GM18870 (cell line): ENCODE measurements around the gene SCART1.
A peak's percentile ranks its signal among the peaks of the same experiment; 100 is the strongest.
"Not testable (repeated sequence)": the region's sequence is repeated elsewhere in the genome, so short reads cannot be mapped to it uniquely, and the experiment has no call there.

Source experiments
- ATAC-seq: cut with Tn5 transposase; IDR thresholded peaks from one replicate; pipeline ENCODE4 v1.9.1; 2021; ENCODE audit warnings: moderate library complexity; ENCODE audit not compliant: unreplicated experiment

SCART1 gene

DNA sequence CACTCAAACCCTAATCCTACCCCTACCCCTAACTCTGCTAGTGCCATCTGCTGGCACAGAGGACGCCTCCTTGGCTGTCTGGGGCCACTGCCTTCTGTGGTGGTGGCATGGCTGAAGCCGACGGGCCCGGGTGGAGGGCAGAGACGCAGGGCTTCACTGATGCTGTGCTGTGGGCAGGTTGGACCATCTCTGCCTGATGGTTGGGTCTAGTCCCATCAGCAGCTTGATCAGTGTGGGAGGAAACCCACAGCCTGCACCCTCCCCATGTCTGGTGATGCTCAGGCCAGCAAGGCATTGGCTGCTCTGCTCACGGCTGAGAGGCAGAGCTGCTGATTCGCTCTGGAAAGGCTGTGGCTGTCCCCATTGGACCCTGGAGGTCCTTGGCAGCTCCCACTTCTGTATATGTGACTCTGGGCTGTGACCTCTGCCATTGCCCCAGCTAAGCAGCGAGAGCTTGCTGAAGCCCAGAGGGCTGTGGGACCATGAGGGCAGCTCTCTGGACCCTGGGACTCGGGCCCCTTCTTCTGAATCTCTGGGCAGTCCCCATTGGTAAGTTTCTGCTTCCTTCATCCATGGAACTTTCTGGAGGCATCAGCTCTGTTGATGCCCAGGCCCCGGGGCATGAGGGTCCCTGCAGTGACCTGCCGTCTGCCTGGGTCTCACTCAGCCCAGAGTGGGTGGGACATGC, at the start of gene SCART1:
SCART1 (plus strand) TSS at position 430 of the 688 bp plus-strand sequence; CDS start at position 483, 53 bp downstream.
- no peak for ATAC-seq

DNA sequence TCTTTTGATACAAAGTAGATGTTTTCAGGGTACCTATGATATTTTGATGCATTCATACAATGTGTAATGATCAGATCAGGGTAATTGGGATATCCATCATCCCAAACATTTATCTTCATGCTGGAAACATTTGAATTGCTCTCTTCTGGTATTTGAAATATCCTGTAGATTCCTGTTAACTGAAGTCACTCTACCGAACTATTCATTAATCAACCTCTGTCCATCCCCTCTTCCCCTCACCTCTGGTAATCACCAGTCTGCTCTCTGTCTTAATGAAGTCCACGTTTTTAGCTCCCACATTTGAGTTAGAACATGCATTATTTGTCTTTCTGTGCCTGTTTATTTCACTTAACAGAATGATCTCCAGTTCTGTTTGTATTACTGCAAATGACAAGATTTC, 48.5 kb upstream of the SCART1 start:
- ATAC-seq: no peak

DNA sequence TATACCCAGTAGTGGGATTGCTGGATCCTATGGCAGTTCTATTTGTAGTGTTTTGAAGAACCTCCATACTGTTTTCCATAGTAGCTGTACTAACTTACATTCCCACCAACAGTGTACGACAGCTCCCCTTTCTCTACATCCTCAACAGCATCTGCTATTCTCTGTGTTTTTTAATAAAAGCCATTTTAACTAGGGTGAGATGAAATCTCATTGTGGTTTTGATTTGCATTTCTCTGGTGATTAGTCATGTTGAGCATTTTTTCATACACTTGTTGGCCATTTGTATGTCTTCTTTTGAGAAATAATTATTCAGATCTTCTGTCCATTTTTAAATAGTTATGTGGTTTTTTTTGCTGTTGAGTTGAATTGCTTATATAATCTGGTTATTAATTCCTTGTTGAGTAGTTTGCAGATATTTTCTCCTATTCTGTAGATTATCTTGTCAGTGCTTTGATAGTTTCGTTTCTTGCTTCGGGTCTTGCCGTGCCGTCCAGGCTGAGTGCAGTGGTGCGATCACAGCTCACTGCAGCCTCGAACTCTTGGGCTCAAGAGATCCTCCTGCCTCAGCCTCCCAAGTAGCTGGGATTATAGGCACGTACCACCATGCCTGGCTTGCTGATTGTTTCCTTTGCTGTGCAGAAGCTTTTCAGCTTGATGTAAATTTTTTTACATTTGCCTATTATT, 47.8 kb upstream of the SCART1 start:
- ATAC-seq: peak; percentile 59

DNA sequence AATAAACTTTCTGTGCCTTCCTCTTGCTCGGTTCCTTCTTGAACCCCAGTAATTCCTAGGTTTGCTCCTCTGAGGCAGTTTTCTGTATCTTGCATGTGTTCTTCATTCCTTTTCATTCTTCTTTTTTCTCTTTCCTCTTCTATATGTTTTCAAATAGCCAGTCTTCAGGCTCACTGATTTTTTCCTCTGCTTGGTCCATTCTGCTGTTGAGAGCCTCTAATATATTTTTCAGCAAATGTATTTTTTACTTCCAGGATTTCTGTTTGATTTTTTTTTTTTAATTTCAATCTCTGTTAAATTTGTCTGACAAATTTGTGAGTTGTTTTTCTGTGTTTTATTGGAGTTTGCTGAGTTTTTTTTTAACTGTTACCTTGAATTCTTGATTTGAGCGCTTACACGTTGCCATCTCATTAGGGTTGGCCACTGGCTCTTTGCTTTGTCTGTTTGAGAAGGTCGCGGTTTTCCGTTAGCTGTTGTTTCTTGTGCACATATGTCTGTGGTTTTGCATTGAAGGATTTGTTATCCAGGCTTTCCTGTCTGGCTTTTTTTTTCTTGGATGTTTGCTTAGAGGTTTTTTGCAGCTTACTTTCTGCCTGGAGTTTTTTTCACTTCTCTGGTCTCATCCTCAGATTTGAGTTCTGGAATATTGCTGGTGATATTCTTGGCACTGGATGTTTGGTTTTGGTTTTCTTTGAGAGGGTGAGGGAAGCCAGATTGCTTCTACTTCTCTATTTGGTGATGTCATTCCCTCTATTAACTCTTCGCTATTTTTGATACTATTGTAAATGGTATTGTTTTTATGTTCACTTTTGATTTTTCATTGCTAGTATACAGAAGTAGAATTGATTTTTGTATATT, 42.0 kb upstream of the SCART1 start:
- no peak for ATAC-seq

DNA sequence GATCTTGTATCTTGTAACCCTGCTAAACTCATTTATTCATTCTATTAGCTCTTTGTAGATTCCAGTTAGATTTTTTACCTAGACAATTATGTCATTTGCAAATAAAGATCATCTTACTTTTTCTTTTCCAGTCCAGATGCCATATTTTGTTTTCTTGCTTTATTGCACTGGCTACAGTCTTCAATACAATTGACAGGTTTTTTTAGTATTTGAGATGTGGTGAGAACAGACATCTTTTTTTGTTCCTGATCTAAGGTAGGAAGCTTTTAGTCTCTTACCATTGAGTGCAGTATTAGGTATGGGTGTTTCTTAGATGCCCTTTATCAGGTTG, 41.4 kb upstream of the SCART1 start:
- no peak for ATAC-seq

DNA sequence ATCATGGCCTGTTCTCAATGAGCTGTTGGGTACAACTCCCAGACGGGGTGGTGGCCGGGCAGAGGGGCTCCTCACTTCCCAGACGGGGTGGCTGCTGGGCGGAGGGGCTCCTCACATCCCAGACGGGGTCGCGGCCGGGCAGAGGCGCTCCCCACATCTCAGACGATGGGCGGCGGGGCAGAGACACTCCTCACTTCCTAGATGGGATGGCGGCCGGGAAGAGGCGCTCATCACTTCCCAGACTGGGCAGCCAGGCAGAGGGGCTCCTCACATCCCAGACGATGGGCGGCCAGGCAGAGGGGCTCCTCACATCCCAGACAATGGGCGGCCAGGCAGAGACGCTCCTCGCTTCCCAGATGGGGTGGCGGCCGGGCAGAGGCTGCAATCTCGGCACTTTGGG, 39.3 kb upstream of the SCART1 start:
- ATAC-seq: not testable (repeated sequence)

DNA sequence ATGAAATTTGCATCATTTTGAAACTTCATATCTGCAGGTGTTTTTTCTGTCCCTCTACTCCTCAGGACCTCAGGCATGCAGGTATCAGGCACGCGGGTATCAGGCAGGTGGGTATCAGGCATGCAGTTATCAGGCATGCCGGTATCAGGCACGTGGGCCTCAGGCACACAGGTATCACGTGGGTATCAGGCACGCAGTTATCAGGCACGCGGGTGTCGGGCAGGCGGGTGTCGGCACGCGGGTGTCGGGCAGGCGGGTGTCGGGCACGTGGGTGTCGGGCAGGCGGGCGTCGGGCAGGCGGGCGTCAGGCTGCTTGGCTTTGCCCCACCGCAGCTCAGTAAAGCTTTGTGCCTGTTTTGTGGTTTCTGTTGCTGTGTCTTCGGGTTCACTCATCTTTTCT, 38.0 kb upstream of the SCART1 start:
- ATAC-seq: no peak

DNA sequence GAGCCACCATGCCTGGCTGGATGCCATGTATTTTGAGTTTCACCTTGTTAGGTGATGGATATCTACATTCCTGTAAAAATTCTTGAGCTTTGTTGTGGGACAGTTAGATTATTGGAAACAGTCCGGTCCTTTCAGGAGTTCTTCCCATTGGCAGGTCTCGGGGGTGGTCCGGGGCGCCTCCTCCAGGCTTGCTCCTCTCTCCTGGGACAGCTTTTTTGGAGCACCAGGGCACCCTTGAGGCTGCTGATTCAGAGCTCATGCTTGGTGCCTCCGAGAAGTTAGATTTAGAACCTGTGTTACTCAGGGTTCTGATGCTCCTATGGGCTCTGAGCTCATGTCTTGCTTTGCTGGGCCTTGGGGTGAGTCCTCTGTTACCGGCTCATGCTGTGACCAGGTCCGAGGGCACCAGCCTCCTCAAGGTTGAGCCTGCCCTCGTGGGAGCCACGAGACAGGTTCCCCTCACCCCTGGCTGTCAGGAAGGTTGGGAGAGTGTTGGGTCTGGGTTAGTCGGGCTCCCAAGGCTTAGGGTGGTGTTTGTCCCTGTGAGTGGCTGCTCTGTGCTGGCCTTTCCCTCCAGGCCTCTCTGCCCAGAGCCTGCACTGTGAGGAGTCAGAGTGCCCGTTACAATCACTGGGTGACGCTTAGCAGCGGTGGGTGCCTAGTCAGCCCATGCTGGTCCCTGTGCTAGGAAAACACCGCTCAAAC, 35.3 kb upstream of the SCART1 start:
- no peak for ATAC-seq

DNA sequence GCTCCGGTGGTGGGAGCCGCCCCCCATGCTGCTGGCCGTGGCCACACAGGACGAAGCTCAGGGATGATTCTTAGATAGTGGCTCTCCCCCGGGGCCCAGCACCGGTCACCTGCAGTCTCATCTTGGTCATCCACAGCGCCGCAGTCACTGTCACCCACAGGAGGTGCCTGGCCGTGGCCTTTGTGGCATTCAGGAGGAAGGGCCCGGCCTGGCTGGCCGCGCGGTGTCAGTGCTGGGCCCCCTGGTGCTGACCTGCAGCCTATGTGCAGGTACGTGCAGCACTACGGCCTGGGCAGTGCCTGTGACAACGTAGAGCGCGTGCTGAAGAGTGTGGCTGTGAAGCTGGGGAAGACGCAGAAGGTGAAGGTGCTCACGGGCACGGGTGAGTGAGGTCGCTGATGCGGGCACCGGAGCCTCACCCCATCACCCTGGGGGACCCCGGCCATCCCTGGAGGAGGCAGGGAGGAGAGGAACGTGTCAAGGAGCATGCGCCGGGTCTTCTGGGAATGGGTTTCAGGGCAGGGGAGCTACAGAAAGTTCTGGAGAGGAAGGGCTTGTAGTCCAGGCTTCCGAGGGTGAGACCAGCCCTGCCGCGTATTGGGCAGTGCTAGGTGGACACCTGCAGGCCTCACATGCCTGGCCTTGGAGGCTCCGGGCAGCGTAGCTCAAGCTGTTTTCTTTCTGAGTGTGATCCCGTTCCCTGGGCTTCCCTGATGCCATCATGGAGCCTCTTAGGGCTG, 34.4 kb upstream of the SCART1 start:
- no peak for ATAC-seq

DNA sequence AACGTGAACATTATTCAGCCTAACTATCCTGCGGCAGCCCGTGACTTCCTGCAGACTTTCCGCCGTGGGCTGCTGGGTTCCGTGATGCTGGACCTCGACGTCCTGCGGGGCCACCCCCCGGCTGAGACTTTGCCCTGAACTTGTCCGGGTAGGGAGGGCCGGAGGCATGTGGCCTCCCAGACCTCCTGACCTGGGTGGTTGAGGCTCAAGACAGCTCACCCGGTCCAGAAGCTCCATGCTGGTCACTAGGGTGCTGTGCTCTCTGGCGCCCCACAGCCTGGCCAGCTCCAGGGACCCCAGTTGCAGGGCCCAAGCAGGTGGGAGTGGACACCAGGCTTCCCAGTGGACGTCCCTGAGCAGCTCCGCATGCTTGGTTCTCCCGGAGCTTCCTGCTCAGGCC, 33.7 kb upstream of the SCART1 start:
- ATAC-seq: no peak

DNA sequence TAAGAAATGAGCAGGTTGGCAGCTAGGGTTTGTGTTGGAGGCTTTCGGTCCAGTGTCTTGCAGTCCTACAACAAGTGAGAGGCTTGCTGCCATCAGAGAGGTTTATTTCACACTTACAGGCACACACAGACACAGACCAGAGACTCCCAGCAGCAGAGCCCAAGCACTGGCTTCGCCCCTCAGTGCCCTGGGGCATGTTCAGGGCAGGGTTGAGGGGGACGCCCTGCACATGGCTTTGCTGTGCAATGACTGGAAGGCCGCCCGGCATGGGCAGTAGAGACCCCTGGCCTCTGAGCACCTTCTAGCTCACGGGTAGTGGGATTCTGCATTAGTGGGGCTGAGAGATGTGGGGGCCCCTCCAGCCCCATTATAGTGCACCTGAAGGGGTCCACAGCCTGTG, 33.2 kb upstream of the SCART1 start:
- ATAC-seq: no peak

DNA sequence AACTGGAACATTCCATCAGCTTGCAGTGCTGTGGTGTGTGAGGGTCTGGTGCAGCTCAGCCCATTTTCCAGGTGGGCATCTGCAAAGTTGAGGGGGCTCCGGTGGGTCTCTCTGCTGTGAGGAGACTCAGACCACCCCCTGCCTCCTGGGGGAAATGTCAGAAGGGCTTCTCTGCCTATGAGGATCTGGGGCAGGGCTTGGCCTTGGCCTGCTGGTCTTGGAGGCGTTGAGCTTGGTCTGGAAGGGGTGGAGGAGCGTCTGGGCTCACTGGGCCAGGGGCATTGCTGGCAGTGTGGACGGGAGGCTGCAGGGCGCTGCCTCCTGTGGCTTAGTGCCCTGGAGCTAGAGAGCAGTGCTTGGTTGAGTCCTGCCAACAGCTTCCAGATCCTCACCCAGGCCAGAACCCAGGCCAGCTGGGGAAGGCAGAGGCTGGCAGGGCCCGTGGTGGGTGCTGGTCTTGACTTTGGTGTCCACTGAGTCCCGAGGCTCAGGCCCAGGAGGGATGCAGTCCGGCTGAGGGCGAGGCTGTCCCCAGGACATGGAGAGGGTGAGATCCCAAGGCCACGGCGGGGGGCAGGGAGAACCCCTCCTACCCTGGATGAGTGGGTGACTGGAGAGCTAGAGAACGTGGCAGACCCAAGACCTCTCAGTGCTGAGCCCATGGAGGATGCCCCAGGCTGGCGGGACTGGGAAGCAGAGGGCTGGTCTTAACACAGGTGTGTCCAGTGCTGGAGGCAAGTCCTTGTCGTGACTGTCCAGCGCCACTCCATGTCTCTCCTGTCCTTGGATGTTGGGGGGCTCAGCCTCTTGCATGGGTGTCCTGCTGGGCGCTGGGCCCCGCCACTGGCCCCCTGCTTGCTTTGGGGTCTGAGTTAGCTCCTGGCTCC, 32.2 kb upstream of the SCART1 start:
- ATAC-seq: no peak

DNA sequence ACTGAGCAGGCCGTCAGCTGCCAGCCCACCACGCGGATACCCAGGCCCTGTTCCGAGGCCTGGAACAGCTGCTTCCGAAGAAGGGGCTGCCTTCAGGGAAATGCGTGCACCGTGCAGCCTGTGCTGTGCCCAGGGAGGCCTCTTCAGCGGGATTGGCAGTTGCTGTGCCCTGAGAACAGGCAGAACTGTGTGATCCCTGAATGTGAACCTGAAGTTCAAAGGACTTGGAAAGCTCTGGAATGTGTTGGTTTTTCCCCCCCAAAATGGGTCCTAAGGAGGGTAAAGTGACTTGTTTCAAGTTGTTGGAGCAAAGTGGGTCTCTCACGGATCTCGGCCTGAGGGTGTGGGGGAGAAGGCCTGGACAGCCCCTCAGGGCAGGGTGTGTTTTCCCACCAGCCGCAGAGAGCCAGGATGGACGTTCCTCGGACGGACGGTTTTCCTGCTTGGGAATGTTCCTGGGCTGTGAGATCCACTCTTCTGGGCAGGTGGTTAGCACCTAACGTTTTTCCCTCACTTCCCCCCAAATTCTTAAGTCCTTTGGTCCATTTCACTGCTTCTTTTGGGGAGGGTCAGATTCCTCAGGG, 31.4 kb upstream of the SCART1 start:
- ATAC-seq: no peak

DNA sequence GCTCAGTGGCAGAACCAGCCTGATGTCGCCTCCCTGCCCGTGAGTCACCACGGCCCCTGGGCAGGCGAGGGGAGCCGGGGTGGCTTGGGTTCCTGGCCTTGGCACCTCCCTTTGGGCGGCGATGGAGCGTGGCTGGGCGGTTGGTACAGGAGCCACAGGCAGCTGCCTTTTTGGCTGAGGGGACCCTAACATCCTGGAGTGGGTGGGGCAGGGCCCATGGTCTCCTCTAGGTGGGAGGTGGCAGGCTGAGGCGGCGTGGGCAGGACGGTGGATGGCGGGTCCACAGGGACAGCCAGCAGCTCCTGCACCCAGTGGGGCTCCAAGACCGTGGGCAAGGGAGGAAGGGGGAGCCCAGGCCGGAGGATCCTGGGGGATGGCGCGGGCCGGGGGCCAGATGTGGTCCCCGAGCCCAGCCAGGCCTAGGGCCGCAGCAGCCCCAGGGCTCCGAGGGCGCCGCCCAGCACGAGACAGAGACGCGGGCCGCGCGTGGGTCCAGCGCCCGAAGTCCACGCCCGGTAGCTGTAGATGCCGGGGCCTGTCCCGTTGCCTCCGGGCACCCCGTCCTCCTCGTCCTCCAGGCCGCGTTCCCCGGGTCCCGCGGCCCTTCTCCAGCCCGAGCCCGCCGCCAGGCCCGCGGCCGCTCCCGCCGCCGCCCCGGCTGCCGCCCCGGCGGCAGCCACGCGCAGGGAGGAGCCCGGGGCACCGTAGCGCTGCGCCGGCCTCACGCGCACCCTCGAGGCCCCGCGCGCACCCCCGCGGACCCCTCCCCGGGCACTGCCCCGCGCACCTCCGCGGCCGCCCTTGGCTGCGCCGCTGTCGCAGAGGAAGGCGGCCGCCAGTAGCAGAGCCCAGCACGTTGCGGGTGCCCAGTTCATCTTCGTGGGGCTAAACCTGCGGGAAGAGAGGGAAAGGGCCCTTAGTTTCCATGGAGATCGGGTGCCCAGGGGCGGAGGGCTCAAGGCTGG, 30.7 kb upstream of the SCART1 start:
- no peak for ATAC-seq

DNA sequence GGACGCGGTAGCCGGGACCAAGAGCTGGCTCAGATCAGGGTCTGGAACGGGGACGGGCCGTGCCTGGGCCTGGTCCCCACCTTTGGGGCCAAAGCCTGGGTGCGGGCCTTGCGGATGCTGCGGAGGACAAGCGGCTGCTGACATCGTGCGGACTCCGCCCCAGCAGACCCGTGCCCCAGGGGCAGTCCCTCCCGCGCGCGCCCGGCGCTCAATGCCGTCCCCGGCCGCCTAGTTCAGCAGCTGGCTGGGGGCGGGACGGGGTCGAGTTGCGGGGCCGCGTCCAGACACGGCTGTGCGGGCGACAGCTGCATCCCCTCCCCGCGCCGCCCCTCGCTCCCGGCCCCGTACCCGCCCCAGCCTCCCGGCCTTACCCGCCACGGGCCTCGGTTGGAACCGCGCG, 29.6 kb upstream of the SCART1 start:
- not testable (repeated sequence) for ATAC-seq

DNA sequence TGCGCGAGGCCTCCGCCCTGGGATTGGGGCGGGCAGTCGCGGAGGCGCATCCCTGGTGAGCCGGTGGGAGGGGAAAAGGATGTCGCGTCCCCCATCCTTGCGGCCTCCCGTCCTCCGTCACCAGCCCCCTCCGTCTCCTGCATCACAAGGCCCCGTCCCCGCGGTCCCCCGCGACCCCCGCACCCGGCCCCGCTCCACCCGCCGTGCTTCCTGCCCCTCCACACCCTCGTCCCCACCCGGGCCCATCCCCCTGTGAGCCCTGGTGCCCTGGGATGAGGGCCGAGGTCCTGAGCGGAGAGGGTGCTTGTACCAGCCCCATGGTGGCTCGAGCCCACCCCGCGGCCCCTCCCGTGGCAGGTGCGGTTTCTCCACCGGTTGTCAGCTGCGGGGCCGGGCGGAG, 29.1 kb upstream of the SCART1 start, which contains the start of gene SPRN:
SPRN (minus strand) TSS at position 25 of the 400 bp plus-strand sequence. CDS start 944 bp downstream, outside the sequence.
- ATAC-seq: not testable (repeated sequence)

DNA sequence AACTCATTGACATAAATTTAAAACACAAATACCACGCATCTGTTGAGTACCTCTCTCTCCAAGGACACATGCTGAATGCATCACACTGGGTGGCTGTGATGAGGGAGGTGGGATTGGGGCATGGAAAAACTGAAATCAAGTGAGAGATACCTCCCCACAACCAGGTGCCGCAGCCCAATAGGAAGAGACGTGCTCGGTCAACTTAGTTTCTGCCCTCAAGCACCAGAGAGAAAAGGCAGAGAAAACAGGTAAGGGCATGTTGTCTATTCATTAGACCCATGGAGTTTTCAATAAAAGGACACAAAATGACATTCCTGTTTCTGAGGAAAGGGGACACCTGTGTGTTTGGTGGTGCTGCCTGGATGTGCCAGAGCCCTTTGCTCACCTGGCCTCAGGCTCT, 24.2 kb upstream of the SCART1 start:
- ATAC-seq: not testable (repeated sequence)
